Measurements from ENCODE around the gene PHACTR3. TPM values are rescaled to one million over a fixed set of nuclear protein-coding genes. Genes with fewer than 3 reads are reported as not detected.

The PHACTR3 gene
- polyA plus RNA-seq, 2 of the 4 experiments (the other 2 are of a cell fraction): not detected

- H3K9me3 ChIP-seq: no peaks in the 10 kb centered on the region
- no peak for ATAC-seq
- no peak overlapping the region for H3K4me2 ChIP-seq
- 56% methylated on average over 3 of the region's 3 CpGs for WGBS (ENCODE audit: missing lambda C conversion rate)
- no peaks in the 10 kb centered on the region for H3K4me1 ChIP-seq
- H3K27ac ChIP-seq: no peak overlapping the region
- no peak for FAIRE-seq
- TF ChIP-seq USF2 (IDR thresholded peaks at IDR 0.05): no peak
- no peak for TF ChIP-seq JUNB (IDR thresholded peaks at IDR 0.05)
- no peak for TF ChIP-seq KDM5A (IDR thresholded peaks at IDR 0.05)
- DNase-seq (ENCODE audit: low read depth in 1 of 2, low spot score in 1 of 2): no peak
- ChIA-PET CTCF (interaction anchor here (1.1 to 1.6 kb wide), 2 partner anchors 10 to 160 kb away, joined by 3 to 4 read pairs; no protein-coding TSS in a partner anchor), POLR2A (no interaction called here)
- no peak overlapping the region for H3K4me3 ChIP-seq
These were observed 126.4 kb downstream of the PHACTR3 start for GRCh38 chr20:59730722-59731121.

- ChIA-PET POLR2A (no interaction called here), CTCF (interaction anchor here (1.1 to 1.2 kb wide), 2 partner anchors 11 to 114 kb away, joined by 3 to 4 read pairs; no protein-coding TSS in a partner anchor)
- WGBS (ENCODE audit: missing lambda C conversion rate): 9% methylated on average over 2 of the region's 2 CpGs
- Histone ChIP-seq H3K27ac (no peak overlapping the region), H3K4me2 (no peak overlapping the region), H3K9me3 (no peaks in the 10 kb centered on the region), H3K4me1 (no peaks in the 10 kb centered on the region), H3K4me3 (no peak overlapping the region)
- FAIRE-seq: no peak
- no peak for ATAC-seq
- no peak for TF ChIP-seq EHMT2 (IDR thresholded peaks at IDR 0.05; ENCODE audit: low read depth)
- no peak for TF ChIP-seq RNF2 (IDR thresholded peaks at IDR 0.05; ENCODE audit: borderline replicate concordance, low read depth)
- no peak for TF ChIP-seq KDM5A (IDR thresholded peaks at IDR 0.05)
- no peak for TF ChIP-seq HOXB5 (CRISPR knock-in tag; IDR thresholded peaks at IDR 0.05)
- TF ChIP-seq ATOH8 (CRISPR knock-in tag; IDR thresholded peaks at IDR 0.05; ENCODE audit: low read depth): no peak
- TF ChIP-seq ZNF302 (CRISPR knock-in tag; IDR thresholded peaks at IDR 0.05): no peak
- no peak for TF ChIP-seq HMGXB4 (CRISPR knock-in tag; IDR thresholded peaks at IDR 0.05; ENCODE audit: borderline replicate concordance)
- TF ChIP-seq POLR2AphosphoS2 (conservative IDR thresholded peaks at IDR 0.05; ENCODE audit: low read length): no peak
- no peak for TF ChIP-seq CEBPB (IDR thresholded peaks at IDR 0.05)
- TF ChIP-seq E2F6 (IDR thresholded peaks at IDR 0.05; ENCODE audit: borderline replicate concordance, low read depth): no peak
- no peak for TF ChIP-seq RAD21 (conservative IDR thresholded peaks at IDR 0.05 in 1 of 2, IDR thresholded peaks at IDR 0.05 in 1 of 2)
- TF ChIP-seq ZC3H11A (IDR thresholded peaks at IDR 0.05): no peak
- no peak for TF ChIP-seq RARB (CRISPR knock-in tag; IDR thresholded peaks at IDR 0.05)
- no peak for TF ChIP-seq MAZ (IDR thresholded peaks at IDR 0.05; ENCODE audit: borderline replicate concordance, low read depth, low read length)
- DNase-seq (ENCODE audit: low read depth in 1 of 2, low spot score in 1 of 2): no peak
These were observed 127.0 kb downstream of the PHACTR3 start for GRCh38 chr20:59731376-59731775.

- FAIRE-seq: no peak
- Histone ChIP-seq H3K9me3 (no peaks in the 10 kb centered on the region), H3K4me2 (no peak overlapping the region), H3K4me1 (no peaks in the 10 kb centered on the region), H3K4me3 (no peak overlapping the region), H3K27ac (no peak overlapping the region)
- DNase-seq (ENCODE audit: low read depth in 1 of 2, low spot score in 1 of 2): no peak
- CTCF ChIA-PET: interaction anchor here (2.0 kb wide), 1 partner anchor 162 kb away, joined by 6 read pairs; no protein-coding TSS in a partner anchor
- TF ChIP-seq CBX8 (IDR thresholded peaks at IDR 0.05): no peak
- no peak for TF ChIP-seq HOXB5 (CRISPR knock-in tag; IDR thresholded peaks at IDR 0.05)
- POLR2A ChIA-PET: no interaction called here
- no peak for ATAC-seq
- WGBS (ENCODE audit: missing lambda C conversion rate): 7% methylated on average over 3 of the region's 3 CpGs
These were observed 129.0 kb downstream of the PHACTR3 start for GRCh38 chr20:59733351-59733750.

All from A549 (cell line).